Measurements from ENCODE around the gene FAM98C.

GRCh38 chr19:38422438-38422837 lies 19.5 kb downstream of the FAM98C start:
- TF ChIP-seq MZF1 (CRISPR knock-in tag; IDR thresholded peaks at IDR 0.05; ENCODE audit: borderline replicate concordance): no peak
- no peak for TF ChIP-seq POLR2A (IDR thresholded peaks at IDR 0.05; ENCODE audit: insufficient read depth in 1 of 2, low read depth in 2 of 2, low read length in 2 of 2)
- no peak for TF ChIP-seq ZNF567 (CRISPR knock-in tag; IDR thresholded peaks at IDR 0.05; ENCODE audit: borderline replicate concordance)
- no peak for TF ChIP-seq ZZZ3 (CRISPR knock-in tag; IDR thresholded peaks at IDR 0.05; ENCODE audit: borderline replicate concordance)
- TF ChIP-seq ADNP (CRISPR knock-in tag; IDR thresholded peaks at IDR 0.05): no peak
- no peak for TF ChIP-seq ZBTB1 (CRISPR knock-in tag; IDR thresholded peaks at IDR 0.05; ENCODE audit: borderline replicate concordance)
- TF ChIP-seq RAD21 (CRISPR knock-in tag; IDR thresholded peaks at IDR 0.05): no peak
- no peak for TF ChIP-seq CTCF (CRISPR knock-in tag; IDR thresholded peaks at IDR 0.05)
- no peak for TF ChIP-seq ZNF432 (CRISPR knock-in tag; IDR thresholded peaks at IDR 0.05; ENCODE audit: borderline replicate concordance)
- no peak for TF ChIP-seq CHD2 (IDR thresholded peaks at IDR 0.05; ENCODE audit: low read depth, low read length)
- TF ChIP-seq TCF7L2 (IDR thresholded peaks at IDR 0.05; ENCODE audit: low read depth, low read length): no peak
- TF ChIP-seq BRCA1 (CRISPR knock-in tag; IDR thresholded peaks at IDR 0.05): no peak
- no peak for TF ChIP-seq TAF1 (CRISPR knock-in tag; IDR thresholded peaks at IDR 0.05)
